ENCODE results near the gene ENTPD8.

ENTPD8 gene

GRCh38 chr9:137432687-137433348 is 8.3 kb downstream of the ENTPD8 start:
- DNase-seq: no peak

- DNase-seq: no peak
These were observed 9.7 kb downstream of the ENTPD8 start for GRCh38 chr9:137431416-137431931.

GRCh38 chr9:137430723-137431415 is 10.3 kb downstream of the ENTPD8 start:
- DNase-seq: no peak

GRCh38 chr9:137429974-137430722 is 11.0 kb downstream of the ENTPD8 start:
- DNase-seq: no peak

GRCh38 chr9:137429546-137429890 is 11.6 kb downstream of the ENTPD8 start:
- DNase-seq: no peak

- DNase-seq: no peak
These were observed 12.2 kb downstream of the ENTPD8 start for GRCh38 chr9:137428841-137429545.

- no peak for DNase-seq
These were observed 12.9 kb downstream of the ENTPD8 start for GRCh38 chr9:137428311-137428630.

GRCh38 chr9:137427454-137428310 is 13.5 kb downstream of the ENTPD8 start:
- no peak for DNase-seq

- DNase-seq: no peak
These were observed 15.0 kb downstream of the ENTPD8 start for GRCh38 chr9:137426018-137426681.

GRCh38 chr9:137423514-137424291 is 17.5 kb downstream of the ENTPD8 start:
- peak in 1 of 58 donors; percentile 59 for DNase-seq

GRCh38 chr9:137422604-137423513 is 18.3 kb downstream of the ENTPD8 start, which contains the start of the genes EXD3 and NOXA1:
Gene EXD3 (minus strand): TSS chr9:137423162. CDS start chr9:137395357, 27,805 bp downstream.
Gene NOXA1 (plus strand): TSS chr9:137423393. CDS start chr9:137423530, 137 bp downstream.
- DNase-seq: peak in 55 of 58 donors; percentile 41 to 92 (median 83)

GRCh38 chr9:137421838-137422603 is 19.1 kb downstream of the ENTPD8 start:
- DNase-seq: no peak

GRCh38 chr9:137417161-137418021 is 23.8 kb downstream of the ENTPD8 start:
- DNase-seq: no peak

GRCh38 chr9:137416563-137417151 is 24.5 kb downstream of the ENTPD8 start:
- no peak for DNase-seq

- DNase-seq: no peak
These were observed 25.1 kb downstream of the ENTPD8 start for GRCh38 chr9:137416006-137416562.
